ENCODE measurements around the gene THNSL1. TPM values are rescaled to one million over a fixed set of nuclear protein-coding genes. Genes with fewer than 3 reads are reported as not detected.

THNSL1 gene
- total RNA-seq, 1 experiment from 2014 or later, result 4.2 TPM

- Histone ChIP-seq H3K79me1 (ENCODE audit: insufficient read depth, low read depth, low read length, poor library complexity, severe bottlenecking) (no peaks in the 10 kb centered on the region), H2BK12ac (ENCODE audit: insufficient read length, low read depth, low read length) (no peak overlapping the region), H3K27me3 (ENCODE audit: insufficient read depth, low read length) (no peaks in the 10 kb centered on the region), H4K5ac (ENCODE audit: insufficient read length, low read depth, low read length) (no peak overlapping the region), H3K4me2 (ENCODE audit: insufficient read depth, insufficient read length, low read length) (no peak overlapping the region), H3K9me3 (ENCODE audit: control insufficient read depth, low read depth, low read length) (no peaks in the 10 kb centered on the region), H3T11ph (ENCODE audit: low read length) (no peak overlapping the region), H3K4ac (ENCODE audit: low read depth, low read length) (no peak overlapping the region), H3K4me1 (ENCODE audit: insufficient read depth, low read length) (no peaks in the 10 kb centered on the region), H3K14ac (ENCODE audit: insufficient read depth, low read length) (no peak overlapping the region), H3K23me2 (ENCODE audit: insufficient read length, low read depth, low read length, poor library complexity, severe bottlenecking) (no peaks in the 10 kb centered on the region), H4K20me1 (ENCODE audit: control insufficient read depth, insufficient read depth, insufficient read length) (no peaks in the 10 kb centered on the region), H2AK5ac (ENCODE audit: insufficient read length, low read length) (no peak overlapping the region), H2BK20ac (ENCODE audit: low read depth, low read length, poor library complexity, severe bottlenecking) (no peak overlapping the region), H3K23ac (ENCODE audit: insufficient read length, low read depth, low read length) (no peak overlapping the region), H3K9ac (ENCODE audit: extremely low read depth, insufficient read length, low read length) (no peak overlapping the region), H4K8ac (replicated peaks; ENCODE audit: insufficient read length, low read depth, low read length) (no peak overlapping the region), H3K18ac (ENCODE audit: insufficient read length, low read depth, low read length) (no peak overlapping the region), H3K79me2 (ENCODE audit: insufficient read depth, low read length) (no peaks in the 10 kb centered on the region), H3K56ac (ENCODE audit: insufficient read length, low read depth, low read length) (no peak overlapping the region), H2BK15ac (ENCODE audit: low read depth, low read length) (no peak overlapping the region), H2BK120ac (ENCODE audit: low read depth, low read length, poor library complexity, severe bottlenecking) (no peak overlapping the region), H2AFZ (ENCODE audit: low read length) (no peak overlapping the region), H4K91ac (ENCODE audit: insufficient read length, low read depth, low read length) (no peak overlapping the region), H3K27ac (ENCODE audit: insufficient read length, low read depth, low read length) (no peak overlapping the region), H2BK5ac (ENCODE audit: insufficient read length, low read length) (no peak overlapping the region)
- no CpG with 5 or more reads among the region's 1 CpG for WGBS (ENCODE audit: extremely low coverage, insufficient read length, low lambda C conversion rate)
- DNase-seq, result no peak
- Mint-ChIP-seq H3K27ac (no peak overlapping the region), H3K4me3 (no peak overlapping the region), H3K36me3 (ENCODE audit: insufficient read depth in 1 of 3, low read depth in 3 of 3) (no peaks in the 10 kb centered on the region), H3K4me1 (no peaks in the 10 kb centered on the region), H3K27me3 (ENCODE audit: low read depth) (no peaks in the 10 kb centered on the region), H3K9me3 (no peaks in the 10 kb centered on the region)
- no peak for TF ChIP-seq CTCF (conservative IDR thresholded peaks at IDR 0.05)
Measured at GRCh38 chr10:24993237-24993958, 23.0 kb upstream of the THNSL1 start.

All from H9 (cell line).